Lung (tissue), 16 donors: Measurements from ENCODE around the gene SPACA5. TPM values are rescaled to one million over a fixed set of nuclear protein-coding genes. Genes with fewer than 3 reads are reported as not detected.
"Not testable (repeated sequence)": the region's sequence is repeated elsewhere in the genome, so short reads cannot be mapped to it uniquely, and the experiment has no call there.

Source experiments
- ATAC-seq: fragments of 200-7000 bp; cut with Tn5 transposase; one replicate; pipeline ENCODE4 v1.9.1; 2020; ENCODE audit warnings: moderate number of reproducible peaks; ENCODE audit not compliant: insufficient read depth, low FRiP score
- DNase-seq, 3 donors: peaks; one replicate each; pipeline ENCODE4 v3.0.0-alpha.2; 2013 to 2017
- H3K27ac ChIP-seq, 2 donors: one replicate each; pipeline ENCODE4 v1.5.1; 2013; ENCODE audit warnings: mild to moderate bottlenecking in 2 of 2, moderate library complexity in 2 of 2, control low read depth in 1 of 2, inconsistent platforms in 1 of 2, low read depth in 1 of 2, low read length in 1 of 2
- H3K27me3 ChIP-seq, 3 donors: one replicate each; pipeline ENCODE4 v1.5.1; 2013; ENCODE audit warnings: low read length in 2 of 3; ENCODE audit not compliant: control insufficient read depth in 3 of 3, insufficient read depth in 3 of 3
- H3K36me3 ChIP-seq, 4 donors: one replicate each; pipeline ENCODE4 v1.5.1; 2013; ENCODE audit warnings: low read length in 4 of 4, mild to moderate bottlenecking in 1 of 4, moderate library complexity in 1 of 4; ENCODE audit not compliant: control insufficient read depth in 4 of 4, insufficient read depth in 4 of 4
- H3K4me1 ChIP-seq, 5 donors: one replicate each; pipeline ENCODE4 v1.5.1; 2013; ENCODE audit warnings: low read length in 5 of 5, mild to moderate bottlenecking in 2 of 5, moderate library complexity in 1 of 5; ENCODE audit not compliant: control insufficient read depth in 5 of 5, insufficient read depth in 5 of 5
- H3K4me3 ChIP-seq: one replicate; pipeline ENCODE4 v1.5.1; 2013; ENCODE audit warnings: mild to moderate bottlenecking, control low read depth, moderate library complexity
- H3K9ac ChIP-seq, 2 donors: one replicate each; pipeline ENCODE4 v1.5.1; 2013; ENCODE audit warnings: low read length in 2 of 2, control low read depth in 1 of 2; ENCODE audit not compliant: insufficient read depth in 1 of 2
- H3K9me3 ChIP-seq, 4 donors: one replicate each; pipeline ENCODE4 v1.5.1; 2013; ENCODE audit warnings: low read length in 3 of 4, mild to moderate bottlenecking in 1 of 4, moderate library complexity in 1 of 4; ENCODE audit not compliant: control insufficient read depth in 4 of 4, insufficient read depth in 3 of 4
- CTCF ChIP-seq: IDR thresholded peaks from 2 replicates; pipeline ENCODE4 v1.5.1; 2012; ENCODE audit warnings: mild to moderate bottlenecking; ENCODE audit errors: control extremely low read depth, extremely low read depth
- WGBS, 2 donors: extraction: QIAGEN DNeasy Blood & Tissue Kit; methylation state at CpG; one replicate each; pipeline ENCODE4 v1.1.7; 2013; 5-methylcytosine and 5-hydroxymethylcytosine counted together
- long read RNA-seq, 5 donors: transcript quantifications; one replicate each; lab custom pipeline, GENCODE V29; 2026
- polyA plus RNA-seq, 2 donors: library from polyadenylated mRNA; stranded (reverse); fragments of 200-250 nt; gene quantifications; one replicate each; pipeline ENCODE4 v1.2.1, GENCODE V29; 2013
- total RNA-seq, 2 donors: library from RNA; depleted of rRNA in 1 of 2; stranded (reverse); fragments of >200 nt in 1 of 2; gene quantifications; one replicate each; pipeline ENCODE4 v1.2.1, GENCODE V29; 2014 to 2021
- donor health status: control.
- donor health status: control.
- donor health status: Bipolar disorder and iron deficiency.
- donor health status: healthy.
- donor health status: DM: yes; HTN: yes; CAD: no.

The SPACA5 gene
- not detected for total RNA-seq
- polyA plus RNA-seq: not detected
- long read RNA-seq, donor 1: 0 reads
- long read RNA-seq, donor 2: 0 reads
- long read RNA-seq, donor 3: 0 reads
- long read RNA-seq, donor 4: 0 reads
- long read RNA-seq, donor 5: 0 reads

- not testable (repeated sequence) for H3K9me3 ChIP-seq, H3K27ac ChIP-seq, H3K4me1 ChIP-seq, H3K36me3 ChIP-seq, DNase-seq, H3K27me3 ChIP-seq, H3K9ac ChIP-seq, ATAC-seq, H3K4me3 ChIP-seq
- WGBS, 2 donors: no CpG with 5 or more reads among the region's 8 CpGs
Measured at GRCh38 chrX:48006688-48007087, at the start of gene SPACA5. TSS of gene SPACA5 (plus strand) at chrX:48006988. CDS start at chrX:48007803, 815 bp downstream.

- H3K9me3 ChIP-seq: peaks cover 0 to 20% (median 0%) of the 10 kb centered on the region in 4 donors
- H3K4me3 ChIP-seq, H3K36me3 ChIP-seq, H3K9ac ChIP-seq, H3K27me3 ChIP-seq, ATAC-seq, H3K27ac ChIP-seq, H3K4me1 ChIP-seq, DNase-seq: not testable (repeated sequence)
- 85 to 94% methylated on average over 3 to 4 of the region's 4 CpGs for WGBS, 2 donors
Measured at GRCh38 chrX:47958206-47958605, 48.6 kb upstream of the SPACA5 start.

GRCh38 chrX:47958761-47959342 is 47.9 kb upstream of the SPACA5 start:
- H3K36me3 ChIP-seq: no peaks in the 10 kb centered on the region
- no peak overlapping the region for H3K9ac ChIP-seq
- ATAC-seq (no peak), DNase-seq (no peak)
- H3K9me3 ChIP-seq: peaks cover 0 to 20% (median 0%) of the 10 kb centered on the region in 4 donors
- peak; percentile 1 for TF ChIP-seq CTCF
- no peak overlapping the region for H3K27ac ChIP-seq
- 0 to 36% methylated on average over 2 to 4 of the region's 4 CpGs for WGBS, 2 donors
- H3K4me1 ChIP-seq: no peaks in the 10 kb centered on the region
- H3K4me3 ChIP-seq: no peak overlapping the region
- H3K27me3 ChIP-seq: no peaks in the 10 kb centered on the region

GRCh38 chrX:47960406-47960805 is 46.4 kb upstream of the SPACA5 start:
- Histone ChIP-seq H3K27me3 (no peaks in the 10 kb centered on the region), H3K9ac (no peak overlapping the region), H3K27ac (no peak overlapping the region), H3K9me3 (peaks cover 0 to 22% (median 0%) of the 10 kb centered on the region in 4 donors), H3K4me3 (no peak overlapping the region), H3K36me3 (no peaks in the 10 kb centered on the region), H3K4me1 (no peaks in the 10 kb centered on the region)
- ATAC-seq: no peak
- TF ChIP-seq CTCF: no peak
- WGBS, 2 donors: 60 to 63% methylated on average over 2 of the region's 2 CpGs
- DNase-seq: no peak

- not testable (repeated sequence) for H3K4me1 ChIP-seq, DNase-seq, H3K36me3 ChIP-seq, H3K27ac ChIP-seq, H3K9ac ChIP-seq, H3K4me3 ChIP-seq, ATAC-seq, H3K27me3 ChIP-seq
- peaks cover 0 to 23% (median 0%) of the 10 kb centered on the region in 4 donors for H3K9me3 ChIP-seq
- 70 to 90% methylated on average over 5 to 6 of the region's 6 CpGs for WGBS, 2 donors
Measured at GRCh38 chrX:47961830-47962229, 45.0 kb upstream of the SPACA5 start.

GRCh38 chrX:47965526-47965925 is 41.3 kb upstream of the SPACA5 start:
- peaks cover 0 to 28% (median 0%) of the 10 kb centered on the region in 4 donors for H3K9me3 ChIP-seq
- not testable (repeated sequence) for H3K36me3 ChIP-seq, DNase-seq, H3K9ac ChIP-seq, H3K4me1 ChIP-seq, H3K27ac ChIP-seq, H3K27me3 ChIP-seq, ATAC-seq, H3K4me3 ChIP-seq
- WGBS, 2 donors: 89 to 96% methylated on average over 10 to 14 of the region's 14 CpGs
